WTC11 (cell line): ENCODE results near the gene ETV6.

Experiments used
- ELF4 ChIP-seq: sonication (generic); formaldehyde crosslinking; IDR thresholded peaks from 2 replicates; pipeline ENCODE4 v1.8.1; 2022; ENCODE audit warnings: low read depth, mild to moderate bottlenecking, moderate library complexity, missing genetic modification reagents
- JUN ChIP-seq: sonication (generic); formaldehyde crosslinking; IDR thresholded peaks from 2 replicates; pipeline ENCODE4 v1.8.0; 2023; ENCODE audit warnings: mild to moderate bottlenecking, missing genetic modification reagents
- KAT7 ChIP-seq: sonication (generic); formaldehyde crosslinking; IDR thresholded peaks from 2 replicates; pipeline ENCODE4 v1.8.1; 2023; ENCODE audit warnings: missing genetic modification reagents, mild to moderate bottlenecking, borderline replicate concordance
- TP53 ChIP-seq: sonication (generic); formaldehyde crosslinking; IDR thresholded peaks from 2 replicates; pipeline ENCODE4 v1.8.1; 2023; ENCODE audit warnings: mild to moderate bottlenecking, missing genetic modification reagents
- TF ChIP-seq, protein P1 (sequence below): fragments of 200-600 bp; IDR thresholded peaks from 2 replicates; pipeline ENCODE4 v1.8.0; 2022; ENCODE audit warnings: antibody characterized with exemption

DNA sequence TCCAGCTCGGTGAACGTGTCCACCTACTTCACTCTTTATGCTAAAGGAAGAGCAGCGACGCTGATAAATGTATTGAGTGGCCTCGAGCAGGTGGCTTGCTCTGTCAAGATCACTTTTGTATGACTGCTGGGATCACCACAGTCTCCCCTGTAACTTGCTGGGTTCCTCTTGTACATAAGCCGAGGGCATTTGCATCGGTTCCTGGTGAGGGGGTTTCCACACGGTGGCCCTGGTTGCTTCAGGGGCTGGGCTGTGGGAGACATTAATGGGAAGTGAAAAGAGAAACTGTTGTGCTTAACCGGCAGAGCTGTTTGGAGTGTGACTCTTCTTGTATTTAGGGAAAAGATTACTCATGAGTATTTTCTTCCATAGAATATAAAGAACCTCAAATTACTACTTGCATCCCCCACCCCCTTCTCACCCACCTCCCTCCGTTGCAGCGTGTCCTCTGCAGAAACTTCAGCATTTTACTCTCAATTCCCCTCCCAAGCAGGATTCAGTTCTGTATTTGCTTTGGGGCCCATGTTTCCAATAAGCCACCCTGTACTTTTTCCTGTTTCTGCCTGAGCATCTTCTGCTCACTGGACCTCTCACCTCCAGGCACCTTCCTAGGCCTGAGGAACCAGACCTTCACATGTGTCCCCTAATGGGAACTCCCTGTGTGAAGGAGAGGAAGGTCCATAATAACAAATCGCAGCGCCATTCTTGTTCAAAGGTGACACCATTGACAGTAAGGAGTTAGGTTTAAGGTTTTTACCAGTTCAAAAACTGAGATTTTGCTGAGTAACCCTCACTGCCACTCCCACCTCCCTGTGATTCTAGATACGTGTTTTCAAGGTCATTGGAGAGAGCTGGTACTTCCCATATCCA, 187.0 kb downstream of the ETV6 start:
- TF ChIP-seq ELF4 (CRISPR knock-in tag) (no peak), JUN (CRISPR knock-in tag) (no peak), TP53 (CRISPR knock-in tag) (no peak), KAT7 (CRISPR knock-in tag) (no peak)
- TF ChIP-seq, protein P1, sequence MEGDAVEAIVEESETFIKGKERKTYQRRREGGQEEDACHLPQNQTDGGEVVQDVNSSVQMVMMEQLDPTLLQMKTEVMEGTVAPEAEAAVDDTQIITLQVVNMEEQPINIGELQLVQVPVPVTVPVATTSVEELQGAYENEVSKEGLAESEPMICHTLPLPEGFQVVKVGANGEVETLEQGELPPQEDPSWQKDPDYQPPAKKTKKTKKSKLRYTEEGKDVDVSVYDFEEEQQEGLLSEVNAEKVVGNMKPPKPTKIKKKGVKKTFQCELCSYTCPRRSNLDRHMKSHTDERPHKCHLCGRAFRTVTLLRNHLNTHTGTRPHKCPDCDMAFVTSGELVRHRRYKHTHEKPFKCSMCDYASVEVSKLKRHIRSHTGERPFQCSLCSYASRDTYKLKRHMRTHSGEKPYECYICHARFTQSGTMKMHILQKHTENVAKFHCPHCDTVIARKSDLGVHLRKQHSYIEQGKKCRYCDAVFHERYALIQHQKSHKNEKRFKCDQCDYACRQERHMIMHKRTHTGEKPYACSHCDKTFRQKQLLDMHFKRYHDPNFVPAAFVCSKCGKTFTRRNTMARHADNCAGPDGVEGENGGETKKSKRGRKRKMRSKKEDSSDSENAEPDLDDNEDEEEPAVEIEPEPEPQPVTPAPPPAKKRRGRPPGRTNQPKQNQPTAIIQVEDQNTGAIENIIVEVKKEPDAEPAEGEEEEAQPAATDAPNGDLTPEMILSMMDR = no peak
